MM.1S (cell line): ENCODE measurements around the gene RBMS3.

Source experiments
- DNase-seq: peaks from one replicate; pipeline ENCODE4 v3.0.0-alpha.2; 2015
- H2AFZ ChIP-seq: fragments of 300-600 bp; sonication (generic); 2 replicates; pipeline ENCODE4 v1.6.0; 2016; ENCODE audit warnings: antibody characterized with exemption, low read length
- H3F3A ChIP-seq: fragments of 300-600 bp; sonication (generic); 2 replicates; pipeline ENCODE4 v1.6.1; 2016; ENCODE audit warnings: mild to moderate bottlenecking, antibody characterized with exemption, low read length, moderate library complexity, mixed read lengths; ENCODE audit not compliant: insufficient read depth
- H3K27ac ChIP-seq: fragments of 300-600 bp; sonication (generic); 2 replicates; pipeline ENCODE4 v1.5.1; 2016; ENCODE audit warnings: mild to moderate bottlenecking, low read length
- H3K27me3 ChIP-seq: fragments of 300-600 bp; sonication (generic); replicated peaks from 2 replicates; pipeline ENCODE4 v1.6.0; 2016; ENCODE audit warnings: low read length; ENCODE audit not compliant: insufficient read depth
- H3K36me3 ChIP-seq: fragments of 300-600 bp; sonication (generic); replicated peaks from 2 replicates; pipeline ENCODE4 v1.6.1; 2016; ENCODE audit warnings: mild to moderate bottlenecking, low read length, mixed read lengths; ENCODE audit not compliant: insufficient read depth
- H3K4me1 ChIP-seq: fragments of 300-600 bp; sonication (generic); 2 replicates; pipeline ENCODE4 v1.6.1; 2016; ENCODE audit warnings: low read length, mixed read lengths
- H3K4me2 ChIP-seq: fragments of 300-600 bp; sonication (generic); 2 replicates; pipeline ENCODE4 v1.6.0; 2016; ENCODE audit warnings: low read depth, low read length
- H3K4me3 ChIP-seq: fragments of 300-600 bp; sonication (generic); 2 replicates; pipeline ENCODE4 v1.5.1; 2016; ENCODE audit warnings: low read length, mixed read lengths
- H3K79me2 ChIP-seq: fragments of 300-600 bp; sonication (generic); 2 replicates; pipeline ENCODE4 v1.6.1; 2016; ENCODE audit warnings: mixed run types, low read length, mixed read lengths
- H3K9ac ChIP-seq: fragments of 300-600 bp; sonication (generic); 2 replicates; pipeline ENCODE4 v1.6.1; 2016; ENCODE audit warnings: low read length, mixed read lengths
- H3K9me2 ChIP-seq: fragments of 300-600 bp; sonication (generic); replicated peaks from 2 replicates; pipeline ENCODE4 v1.6.1; 2016; ENCODE audit warnings: mild to moderate bottlenecking, low read length, mixed read lengths; ENCODE audit not compliant: insufficient read depth
- H3K9me3 ChIP-seq: fragments of 300-600 bp; sonication (generic); replicated peaks from 2 replicates; pipeline ENCODE4 v1.6.1; 2016; ENCODE audit warnings: mild to moderate bottlenecking, low read length, mixed read lengths; ENCODE audit not compliant: insufficient read depth
- H4K20me1 ChIP-seq: fragments of 300-600 bp; sonication (generic); 2 replicates; pipeline ENCODE4 v1.6.1; 2016; ENCODE audit warnings: mild to moderate bottlenecking, low read length, moderate library complexity, mixed read lengths; ENCODE audit not compliant: insufficient read depth
- CTCF ChIP-seq: fragments of 300-600 bp; sonication (generic); IDR thresholded peaks from 2 replicates; pipeline ENCODE4 v1.5.1; 2016; ENCODE audit warnings: antibody characterized with exemption, low read length, mixed read lengths
- EZH2 ChIP-seq: fragments of 300-600 bp; sonication (generic); optimal IDR thresholded peaks from 2 replicates; pipeline ENCODE3; 2017; ENCODE audit warnings: low read depth, mild to moderate bottlenecking, antibody characterized with exemption, low read length, mixed read lengths
- EZH2phosphoT487 ChIP-seq: fragments of 300-600 bp; sonication (generic); IDR thresholded peaks from 2 replicates; pipeline ENCODE4 v1.6.1; 2018; ENCODE audit warnings: antibody characterized with exemption, low read length

RBMS3 gene

DNA sequence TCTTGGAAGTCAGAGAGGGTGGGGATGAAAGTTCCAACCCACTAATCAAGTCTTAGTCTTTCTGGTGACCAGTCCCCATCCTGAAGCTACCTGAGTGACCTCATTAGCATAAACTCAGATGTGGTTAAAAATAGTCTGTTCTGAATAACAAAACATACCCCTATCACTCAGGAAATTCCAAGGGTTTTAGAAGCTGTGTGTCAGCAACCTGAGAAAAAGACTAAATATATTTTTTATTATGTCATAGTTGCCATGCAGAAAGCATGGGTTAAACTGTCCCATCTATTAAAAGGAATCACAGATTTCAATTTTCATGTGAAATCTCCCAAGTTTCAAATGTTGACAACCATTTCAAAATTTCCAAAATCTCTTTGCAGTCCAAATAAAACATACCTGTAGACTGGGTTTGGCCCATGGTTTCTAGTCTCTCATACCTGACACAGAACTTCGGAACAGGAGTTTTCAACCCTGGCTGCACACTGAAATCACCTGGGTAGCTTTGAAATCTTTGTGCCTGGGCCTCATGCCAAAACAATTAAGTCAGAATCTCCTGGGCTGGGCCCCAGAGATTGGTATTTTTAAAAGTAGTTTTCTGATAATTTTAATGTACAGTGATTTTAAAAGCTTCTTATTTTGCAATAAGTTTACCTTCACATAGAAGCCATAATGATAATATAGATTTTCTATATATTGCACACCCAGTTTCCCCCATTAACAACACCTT, 476.3 kb downstream of the RBMS3 start:
- no peak overlapping the region for H3K9ac ChIP-seq
- H3K27me3 ChIP-seq = no peaks in the 10 kb centered on the region
- TF ChIP-seq EZH2phosphoT487 = no peak
- no peak for TF ChIP-seq EZH2
- no peak for TF ChIP-seq CTCF
- H3F3A ChIP-seq = no peaks in the 10 kb centered on the region
- H4K20me1 ChIP-seq = no peaks in the 10 kb centered on the region
- no peak overlapping the region for H2AFZ ChIP-seq
- H3K4me1 ChIP-seq = 0 out of 2 replicates have a peak, but pooled peaks cover 7% of the 10 kb centered on the region
- H3K79me2 ChIP-seq = no peaks in the 10 kb centered on the region
- H3K36me3 ChIP-seq = no peaks in the 10 kb centered on the region
- no peaks in the 10 kb centered on the region for H3K9me2 ChIP-seq
- no peak overlapping the region for H3K27ac ChIP-seq
- H3K4me3 ChIP-seq = no peak overlapping the region
- H3K9me3 ChIP-seq = no peaks in the 10 kb centered on the region
- H3K4me2 ChIP-seq = no peak overlapping the region
- DNase-seq = no peak

DNA sequence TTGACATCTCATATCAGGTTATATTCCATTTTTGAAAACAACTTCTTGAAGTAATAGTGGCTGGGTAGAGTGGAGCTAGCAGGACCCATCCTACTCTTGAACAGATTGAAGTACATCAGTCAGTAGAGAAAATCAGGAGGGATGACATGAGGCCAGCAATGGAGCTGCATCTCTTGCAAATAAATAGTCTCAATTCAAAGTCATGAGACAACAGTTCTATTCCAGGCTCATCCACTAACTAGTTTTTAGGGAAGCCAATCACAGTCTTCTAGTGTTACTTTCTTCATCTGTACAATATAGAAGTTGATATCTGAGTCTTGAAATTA, 477.2 kb downstream of the RBMS3 start:
- 0 out of 2 replicates have a peak, but pooled peaks cover 7% of the 10 kb centered on the region for H3K4me1 ChIP-seq

GRCh38 chr3:29758434-29759322, 477.8 kb downstream of the RBMS3 start:
- TF ChIP-seq EZH2 (no peak), CTCF (no peak), EZH2phosphoT487 (no peak)
- Histone ChIP-seq H3K27ac (no peak overlapping the region), H3K27me3 (no peaks in the 10 kb centered on the region), H2AFZ (no peak overlapping the region), H3K4me2 (no peak overlapping the region), H3F3A (no peaks in the 10 kb centered on the region), H3K79me2 (no peaks in the 10 kb centered on the region), H3K36me3 (no peaks in the 10 kb centered on the region), H3K9me3 (no peaks in the 10 kb centered on the region), H3K4me1 (0 out of 2 replicates have a peak, but pooled peaks cover 7% of the 10 kb centered on the region), H3K9ac (no peak overlapping the region), H3K9me2 (no peaks in the 10 kb centered on the region), H4K20me1 (no peaks in the 10 kb centered on the region), H3K4me3 (no peak overlapping the region)
- DNase-seq = no peak

More for the DNA sequence above, 477.2 kb downstream of the RBMS3 start:
- Histone ChIP-seq H3K9me3 (no peaks in the 10 kb centered on the region), H3K79me2 (no peaks in the 10 kb centered on the region), H3K4me3 (no peak overlapping the region), H2AFZ (no peak overlapping the region), H3K27ac (no peak overlapping the region), H3K27me3 (no peaks in the 10 kb centered on the region), H3K4me2 (no peak overlapping the region), H3F3A (no peaks in the 10 kb centered on the region), H3K9ac (no peak overlapping the region), H3K36me3 (no peaks in the 10 kb centered on the region), H3K9me2 (no peaks in the 10 kb centered on the region), H4K20me1 (no peaks in the 10 kb centered on the region)
- DNase-seq = no peak
- TF ChIP-seq EZH2phosphoT487 = no peak
- no peak for TF ChIP-seq EZH2
- no peak for TF ChIP-seq CTCF
